ENCODE measurements around the gene TMEM89.

Gene TMEM89

GRCh38 chr3:48575366-48575765, 46.2 kb downstream of the TMEM89 start:
- H3K36me3 ChIP-seq (replicated peaks; ENCODE audit: insufficient read depth, low read length) = no peaks in the 10 kb centered on the region
- H3K4me1 ChIP-seq (ENCODE audit: low read length) = no peaks in the 10 kb centered on the region
- no peaks in the 10 kb centered on the region for H3F3A ChIP-seq (ENCODE audit: insufficient read depth, low read length)
- H3K9me2 ChIP-seq (replicated peaks; ENCODE audit: insufficient read depth, low read length) = no peaks in the 10 kb centered on the region
- H3K4me2 ChIP-seq (ENCODE audit: low read depth, low read length) = no peak overlapping the region
- no peak overlapping the region for H3K9ac ChIP-seq (ENCODE audit: low read length)
- no peaks in the 10 kb centered on the region for H3K79me2 ChIP-seq (ENCODE audit: low read length)
- no peak overlapping the region for H2AFZ ChIP-seq (ENCODE audit: low read length)
- DNase-seq = no peak
- TF ChIP-seq EZH2 (optimal IDR thresholded peaks at IDR 0.05; ENCODE audit: low read depth, low read length) (no peak), EZH2phosphoT487 (IDR thresholded peaks at IDR 0.05; ENCODE audit: low read length) (no peak)
- TF ChIP-seq, protein P1, sequence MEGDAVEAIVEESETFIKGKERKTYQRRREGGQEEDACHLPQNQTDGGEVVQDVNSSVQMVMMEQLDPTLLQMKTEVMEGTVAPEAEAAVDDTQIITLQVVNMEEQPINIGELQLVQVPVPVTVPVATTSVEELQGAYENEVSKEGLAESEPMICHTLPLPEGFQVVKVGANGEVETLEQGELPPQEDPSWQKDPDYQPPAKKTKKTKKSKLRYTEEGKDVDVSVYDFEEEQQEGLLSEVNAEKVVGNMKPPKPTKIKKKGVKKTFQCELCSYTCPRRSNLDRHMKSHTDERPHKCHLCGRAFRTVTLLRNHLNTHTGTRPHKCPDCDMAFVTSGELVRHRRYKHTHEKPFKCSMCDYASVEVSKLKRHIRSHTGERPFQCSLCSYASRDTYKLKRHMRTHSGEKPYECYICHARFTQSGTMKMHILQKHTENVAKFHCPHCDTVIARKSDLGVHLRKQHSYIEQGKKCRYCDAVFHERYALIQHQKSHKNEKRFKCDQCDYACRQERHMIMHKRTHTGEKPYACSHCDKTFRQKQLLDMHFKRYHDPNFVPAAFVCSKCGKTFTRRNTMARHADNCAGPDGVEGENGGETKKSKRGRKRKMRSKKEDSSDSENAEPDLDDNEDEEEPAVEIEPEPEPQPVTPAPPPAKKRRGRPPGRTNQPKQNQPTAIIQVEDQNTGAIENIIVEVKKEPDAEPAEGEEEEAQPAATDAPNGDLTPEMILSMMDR (IDR thresholded peaks at IDR 0.05; ENCODE audit: low read length) = no peak
- H3K27ac ChIP-seq (ENCODE audit: low read length) = no peak overlapping the region
- H3K27me3 ChIP-seq (replicated peaks; ENCODE audit: insufficient read depth, low read length) = peaks cover 29% of the 10 kb centered on the region
- no peaks in the 10 kb centered on the region for H4K20me1 ChIP-seq (ENCODE audit: insufficient read depth, low read length)
- no peaks in the 10 kb centered on the region for H3K9me3 ChIP-seq (replicated peaks; ENCODE audit: insufficient read depth, low read length)
- H3K4me3 ChIP-seq (ENCODE audit: low read length) = no peak overlapping the region

DNA sequence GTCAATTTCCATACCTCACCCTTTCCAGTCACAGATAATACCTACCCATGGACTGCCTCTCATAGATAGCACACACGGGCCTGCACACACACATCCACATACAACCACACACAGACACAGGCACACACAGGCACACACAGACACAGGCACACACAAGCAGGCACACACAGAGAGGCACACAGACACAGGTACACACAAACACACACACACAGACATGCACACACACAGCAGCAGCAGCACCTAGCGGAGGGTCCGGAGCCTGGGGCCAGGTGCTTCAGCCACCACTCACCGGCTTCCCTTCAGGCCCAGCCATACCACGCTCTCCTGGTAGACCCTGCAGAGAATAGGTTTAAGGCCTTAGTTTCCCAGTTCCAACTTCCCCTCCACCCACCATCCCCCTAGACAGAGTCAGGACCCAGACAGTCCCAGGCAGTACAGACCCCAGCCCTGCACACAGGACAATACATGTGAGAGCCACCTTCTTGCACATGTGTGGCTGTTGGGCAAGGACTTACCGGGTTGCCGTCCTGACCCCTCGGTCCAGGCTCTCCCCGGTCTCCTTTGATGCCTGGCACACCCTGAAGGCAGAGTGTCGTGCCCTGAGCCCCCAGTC, 47.5 kb downstream of the TMEM89 start:
- no peak for DNase-seq
- Histone ChIP-seq H3K9me3 (replicated peaks; ENCODE audit: insufficient read depth, low read length) (no peaks in the 10 kb centered on the region), H3K36me3 (replicated peaks; ENCODE audit: insufficient read depth, low read length) (no peaks in the 10 kb centered on the region), H3K4me3 (ENCODE audit: low read length) (no peak overlapping the region), H3K9me2 (replicated peaks; ENCODE audit: insufficient read depth, low read length) (no peaks in the 10 kb centered on the region), H3K27ac (ENCODE audit: low read length) (no peak overlapping the region), H3F3A (ENCODE audit: insufficient read depth, low read length) (no peaks in the 10 kb centered on the region), H4K20me1 (ENCODE audit: insufficient read depth, low read length) (no peaks in the 10 kb centered on the region), H3K27me3 (replicated peaks; ENCODE audit: insufficient read depth, low read length) (peaks cover 17% of the 10 kb centered on the region), H3K9ac (ENCODE audit: low read length) (no peak overlapping the region), H3K79me2 (ENCODE audit: low read length) (no peaks in the 10 kb centered on the region), H3K4me2 (ENCODE audit: low read depth, low read length) (no peak overlapping the region), H3K4me1 (ENCODE audit: low read length) (no peaks in the 10 kb centered on the region), H2AFZ (ENCODE audit: low read length) (no peak overlapping the region)
- TF ChIP-seq EZH2 (optimal IDR thresholded peaks at IDR 0.05; ENCODE audit: low read depth, low read length) (no peak), EZH2phosphoT487 (IDR thresholded peaks at IDR 0.05; ENCODE audit: low read length) (no peak)
- TF ChIP-seq, protein P1 (IDR thresholded peaks at IDR 0.05; ENCODE audit: low read length) = no peak

- Histone ChIP-seq H3K4me2 (ENCODE audit: low read depth, low read length) (no peak overlapping the region), H3K4me1 (ENCODE audit: low read length) (no peaks in the 10 kb centered on the region), H3K79me2 (ENCODE audit: low read length) (no peaks in the 10 kb centered on the region), H3K27me3 (replicated peaks; ENCODE audit: insufficient read depth, low read length) (peaks cover 14% of the 10 kb centered on the region), H3K9ac (ENCODE audit: low read length) (no peak overlapping the region), H2AFZ (ENCODE audit: low read length) (no peak overlapping the region), H3K36me3 (replicated peaks; ENCODE audit: insufficient read depth, low read length) (no peaks in the 10 kb centered on the region), H3K4me3 (ENCODE audit: low read length) (no peak overlapping the region), H3F3A (ENCODE audit: insufficient read depth, low read length) (no peaks in the 10 kb centered on the region), H3K9me2 (replicated peaks; ENCODE audit: insufficient read depth, low read length) (no peaks in the 10 kb centered on the region), H3K9me3 (replicated peaks; ENCODE audit: insufficient read depth, low read length) (no peaks in the 10 kb centered on the region), H4K20me1 (ENCODE audit: insufficient read depth, low read length) (no peaks in the 10 kb centered on the region), H3K27ac (ENCODE audit: low read length) (no peak overlapping the region)
- DNase-seq = no peak
- TF ChIP-seq, protein P1 (IDR thresholded peaks at IDR 0.05; ENCODE audit: low read length) = no peak
- TF ChIP-seq EZH2phosphoT487 (IDR thresholded peaks at IDR 0.05; ENCODE audit: low read length) (no peak), EZH2 (optimal IDR thresholded peaks at IDR 0.05; ENCODE audit: low read depth, low read length) (no peak)
Measured at GRCh38 chr3:48572517-48572916, 49.1 kb downstream of the TMEM89 start.

All from MM.1S (cell line).